Measurements from ENCODE around the gene VPREB3.

Gene VPREB3

DNA sequence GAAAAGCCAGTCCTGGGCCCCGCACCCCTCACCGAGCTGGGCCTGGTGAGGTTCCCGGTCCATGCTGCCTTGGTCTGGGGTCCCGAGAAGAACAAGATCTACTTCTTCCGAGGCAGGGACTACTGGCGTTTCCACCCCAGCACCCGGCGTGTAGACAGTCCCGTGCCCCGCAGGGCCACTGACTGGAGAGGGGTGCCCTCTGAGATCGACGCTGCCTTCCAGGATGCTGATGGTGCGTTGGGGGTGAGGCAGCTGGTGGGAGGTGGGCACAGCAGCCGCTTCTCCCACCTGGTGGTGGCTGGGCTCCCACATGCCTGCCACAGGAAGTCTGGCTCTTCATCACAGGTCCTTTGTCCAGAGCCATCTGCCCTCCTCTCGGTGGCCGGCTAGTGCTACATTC is 28.0 kb upstream of the VPREB3 start:
- no peak for DNase-seq

DNA sequence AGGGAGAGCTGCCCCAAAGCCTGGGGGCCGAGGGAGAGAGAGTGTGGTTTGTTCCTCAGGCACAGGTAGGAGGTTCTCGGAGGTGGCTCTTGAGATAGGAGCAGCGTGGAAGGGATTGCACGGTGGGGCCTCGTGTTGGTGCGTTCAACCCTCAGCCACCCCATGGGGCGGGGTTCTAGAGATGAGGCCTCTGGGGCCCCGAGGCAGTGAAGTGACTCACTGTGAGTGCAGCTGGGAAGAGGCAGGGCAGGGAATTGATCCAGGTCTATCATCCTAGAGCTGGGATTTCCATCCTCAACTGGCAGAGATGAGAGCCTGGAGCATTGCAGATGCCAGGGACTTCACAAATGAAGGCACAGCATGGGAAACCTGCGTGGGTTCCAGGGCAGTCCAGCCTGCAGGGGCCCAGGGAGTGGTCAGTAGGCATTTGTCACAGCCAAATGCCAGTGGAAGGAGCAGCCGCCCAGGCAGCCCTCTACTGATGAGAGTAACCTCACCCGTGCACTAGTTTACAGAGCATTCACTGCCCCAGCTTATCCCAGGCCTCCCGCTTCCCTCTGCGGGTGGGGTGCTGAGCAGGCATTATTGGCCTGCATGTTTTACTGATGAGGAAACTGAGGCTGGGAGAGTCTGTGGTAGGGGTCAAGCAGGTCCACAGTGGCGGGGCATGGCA is 27.4 kb upstream of the VPREB3 start:
- DNase-seq: no peak

DNA sequence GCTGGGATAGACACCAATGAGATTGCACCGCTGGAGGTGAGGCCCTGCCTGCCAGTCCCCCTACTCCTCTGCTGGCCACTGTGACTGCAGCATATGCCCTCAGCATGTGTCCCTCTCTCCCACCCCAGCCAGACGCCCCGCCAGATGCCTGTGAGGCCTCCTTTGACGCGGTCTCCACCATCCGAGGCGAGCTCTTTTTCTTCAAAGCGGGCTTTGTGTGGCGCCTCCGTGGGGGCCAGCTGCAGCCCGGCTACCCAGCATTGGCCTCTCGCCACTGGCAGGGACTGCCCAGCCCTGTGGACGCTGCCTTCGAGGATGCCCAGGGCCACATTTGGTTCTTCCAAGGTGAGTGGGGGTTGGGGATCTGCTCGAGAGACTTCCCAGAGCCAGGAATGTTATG is 26.8 kb upstream of the VPREB3 start:
- DNase-seq: no peak

DNA sequence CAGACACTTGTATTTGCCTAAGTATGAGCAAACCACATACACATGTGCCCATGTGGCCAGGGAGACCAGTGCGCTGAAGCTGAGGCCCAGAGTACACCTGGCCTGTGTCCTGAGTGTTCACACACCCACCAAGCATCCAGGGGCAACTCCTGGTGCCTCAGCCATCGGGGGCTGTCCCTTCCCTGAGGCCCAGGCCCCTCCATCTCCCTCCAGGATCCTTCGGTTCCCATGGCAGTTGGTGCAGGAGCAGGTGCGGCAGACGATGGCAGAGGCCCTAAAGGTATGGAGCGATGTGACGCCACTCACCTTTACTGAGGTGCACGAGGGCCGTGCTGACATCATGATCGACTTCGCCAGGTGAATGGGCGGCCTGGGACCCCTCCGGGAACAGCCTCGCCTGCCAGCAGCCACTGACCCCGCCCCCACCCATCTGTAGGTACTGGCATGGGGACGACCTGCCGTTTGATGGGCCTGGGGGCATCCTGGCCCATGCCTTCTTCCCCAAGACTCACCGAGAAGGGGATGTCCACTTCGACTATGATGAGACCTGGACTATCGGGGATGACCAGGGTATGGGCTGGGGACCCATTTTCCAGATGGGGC is 26.0 kb upstream of the VPREB3 start:
- no peak for DNase-seq

DNA sequence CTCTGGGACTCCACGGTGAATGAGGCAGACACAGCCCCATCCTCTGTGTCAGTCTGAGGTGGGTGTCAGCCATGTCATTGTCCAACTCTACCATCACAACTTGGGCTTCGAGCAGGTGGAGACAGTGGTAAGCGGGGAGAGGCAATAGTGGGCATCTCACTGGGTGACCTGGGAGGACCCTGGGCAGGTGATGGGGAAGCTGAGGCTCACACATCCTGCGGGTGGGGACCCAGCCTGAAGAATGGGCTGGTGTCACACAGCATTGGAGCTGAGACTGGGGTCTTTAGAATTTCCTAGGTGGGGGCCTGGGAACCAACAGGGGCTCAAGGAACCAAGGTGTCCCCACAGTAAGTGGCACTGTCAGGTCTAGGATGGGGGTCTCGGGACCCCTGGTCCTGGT is 25.5 kb upstream of the VPREB3 start:
- no peak for DNase-seq

DNA sequence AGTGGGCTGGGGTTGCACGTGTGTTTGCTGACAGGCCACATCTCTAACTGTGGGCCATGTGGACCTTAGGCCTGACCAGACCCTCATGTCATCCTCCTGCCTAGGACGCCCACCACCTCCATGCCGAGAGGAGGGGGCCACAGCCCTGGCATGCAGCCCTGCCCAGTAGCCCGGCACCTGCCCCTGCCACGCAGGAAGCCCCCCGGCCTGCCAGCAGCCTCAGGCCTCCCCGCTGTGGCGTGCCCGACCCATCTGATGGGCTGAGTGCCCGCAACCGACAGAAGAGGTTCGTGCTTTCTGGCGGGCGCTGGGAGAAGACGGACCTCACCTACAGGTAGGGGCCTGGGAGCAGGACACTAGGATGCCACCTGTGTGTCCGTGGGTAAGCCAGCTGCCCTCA is 24.9 kb upstream of the VPREB3 start:
- no peak for DNase-seq

DNA sequence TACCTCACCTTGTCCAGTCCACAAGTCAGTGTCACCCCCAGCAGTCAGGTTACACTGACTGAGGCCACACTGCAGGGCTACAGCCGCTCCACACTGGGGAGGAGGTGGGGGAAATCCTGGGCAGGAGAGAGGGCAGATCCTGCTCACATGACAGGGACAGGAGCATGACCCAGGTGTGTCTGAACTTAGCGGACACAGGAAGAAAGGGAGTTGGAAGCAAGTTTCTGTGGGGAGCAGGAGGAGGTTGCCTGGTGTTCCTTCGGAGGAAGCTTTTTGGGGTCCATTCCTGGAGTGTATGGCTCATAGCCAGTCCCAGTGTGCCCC is 24.3 kb upstream of the VPREB3 start:
- DNase-seq: no peak

DNA sequence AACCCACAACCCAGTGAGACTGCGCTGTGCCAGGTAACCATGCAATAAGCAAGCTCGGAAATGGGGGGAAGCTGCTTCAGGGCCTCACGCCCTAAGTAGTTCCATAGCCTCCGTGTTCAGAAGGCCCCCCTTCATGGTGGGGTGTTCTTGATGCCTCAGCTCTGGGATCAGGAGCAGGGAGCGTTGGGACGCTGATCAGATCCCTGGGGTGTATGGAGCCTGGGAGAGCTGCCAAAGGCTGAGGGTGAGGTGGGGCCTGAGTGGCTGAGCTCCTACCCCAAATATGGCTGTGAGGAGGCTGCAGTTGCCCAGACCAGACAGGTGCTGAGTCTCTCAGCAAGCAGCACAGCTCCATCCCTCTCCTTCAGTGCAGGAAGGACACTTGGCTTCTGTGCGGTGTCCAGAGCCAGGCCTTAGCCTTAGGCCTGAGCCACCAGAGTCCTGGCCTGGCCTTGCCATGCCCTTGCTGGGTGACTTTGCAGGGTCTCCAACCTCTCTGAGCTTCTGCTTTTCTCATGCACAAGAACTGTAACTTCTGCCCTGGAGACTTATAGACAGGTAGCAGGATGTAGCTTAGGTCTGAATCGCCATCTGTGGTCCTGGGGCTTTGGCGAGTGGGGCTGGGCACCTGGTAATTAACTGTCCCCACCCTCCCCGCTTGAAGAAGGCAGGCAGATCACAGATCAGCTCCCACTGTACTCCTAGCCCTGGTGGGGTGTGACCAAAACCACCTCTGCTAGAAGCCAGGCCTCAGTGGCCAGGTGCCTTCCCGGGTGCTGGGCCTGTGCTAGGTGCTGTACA is 23.8 kb upstream of the VPREB3 start:
- no peak for DNase-seq

DNA sequence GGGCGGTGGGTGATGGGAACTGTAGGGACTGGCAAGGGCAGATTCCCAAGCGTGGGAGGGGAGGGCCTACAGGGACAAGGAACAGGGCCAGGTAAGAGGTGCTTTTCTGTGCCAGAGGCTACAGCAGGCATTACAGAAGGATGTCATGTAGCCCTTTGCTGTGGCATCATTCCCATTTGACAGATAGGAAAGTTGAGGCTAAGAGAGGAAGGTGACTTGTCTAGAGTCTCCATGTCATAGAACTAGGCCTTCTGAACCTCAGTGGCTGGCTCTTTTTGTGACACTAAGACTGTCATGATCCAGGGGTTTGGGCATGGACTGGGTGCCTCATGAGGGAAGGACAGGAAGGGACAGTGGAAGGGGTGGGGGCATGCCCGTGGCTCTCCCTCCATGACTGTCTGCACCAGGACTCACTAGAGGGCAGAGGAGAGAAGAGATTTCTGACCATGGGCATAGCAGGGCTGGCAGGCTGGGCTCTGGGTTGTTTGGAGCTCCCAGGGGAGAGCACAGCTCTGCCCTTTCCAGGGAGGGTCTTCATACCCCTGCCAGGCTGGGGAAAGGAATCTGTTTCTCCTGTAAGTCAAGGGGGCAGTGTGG is 21.7 kb upstream of the VPREB3 start:
- no peak for DNase-seq

DNA sequence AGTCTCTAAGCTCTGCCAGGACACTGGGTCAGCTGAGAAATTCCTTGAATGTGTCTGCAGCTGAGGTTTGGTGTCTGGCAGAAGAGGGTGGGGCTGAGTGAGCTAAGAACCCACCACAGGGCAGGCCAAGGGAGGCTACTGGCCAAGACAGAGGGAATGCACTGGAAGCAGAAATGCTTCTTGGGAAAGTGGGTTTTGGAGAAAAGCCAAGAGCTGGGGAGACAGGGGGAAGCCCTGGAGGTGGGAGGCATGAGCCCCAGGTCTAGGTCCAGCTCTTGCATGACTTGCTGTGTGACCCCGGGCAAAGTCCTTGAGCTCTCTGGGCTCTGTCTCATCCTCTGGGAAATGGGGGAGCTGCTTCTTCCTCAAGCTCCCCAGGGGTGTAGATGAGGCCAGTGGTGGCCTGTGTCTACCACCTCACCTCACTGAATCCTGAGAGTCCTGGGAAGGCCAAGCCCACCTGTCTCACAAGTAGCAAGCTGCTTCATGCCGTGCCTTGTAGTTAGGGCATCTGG is 20.8 kb upstream of the VPREB3 start:
- no peak for DNase-seq

DNA sequence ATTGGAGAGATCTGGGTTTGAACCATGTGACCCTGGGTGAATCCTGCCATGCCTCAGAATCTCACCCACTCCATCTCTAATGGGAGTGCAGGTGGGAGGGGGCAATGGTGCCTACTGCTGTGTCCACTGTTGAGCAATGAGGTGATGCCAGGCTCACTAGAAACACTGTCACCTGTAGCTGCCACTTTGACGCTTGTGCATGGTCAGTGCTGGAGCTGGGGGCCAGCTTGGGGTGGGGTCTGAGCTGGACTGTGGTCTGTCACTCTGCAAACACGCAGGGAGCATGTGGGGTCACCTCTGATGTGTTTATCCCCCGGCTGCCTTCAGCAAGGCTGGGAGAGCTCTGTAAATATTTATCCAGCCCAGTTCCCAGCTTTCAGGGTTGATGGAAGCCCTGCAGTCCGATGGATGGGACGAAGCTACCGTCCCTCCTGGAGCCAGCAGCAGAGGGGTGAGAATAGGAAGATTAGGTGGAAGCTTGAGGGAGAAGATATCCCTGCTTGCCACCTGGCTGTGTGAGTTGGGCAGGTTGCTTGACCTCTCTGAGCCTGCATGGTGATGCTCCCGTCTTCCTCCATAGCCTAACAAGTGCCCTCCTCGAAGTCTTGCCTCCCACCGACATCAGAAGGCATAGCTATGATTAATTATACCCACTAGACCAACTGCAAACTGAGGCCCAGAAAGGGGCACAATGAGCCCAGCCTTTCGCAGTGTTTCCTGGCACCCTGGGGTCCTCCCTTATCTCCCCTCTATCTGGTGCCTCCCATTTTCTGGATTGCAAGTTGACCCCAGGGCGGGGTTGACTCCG is 20.1 kb upstream of the VPREB3 start:
- DNase-seq: no peak

DNA sequence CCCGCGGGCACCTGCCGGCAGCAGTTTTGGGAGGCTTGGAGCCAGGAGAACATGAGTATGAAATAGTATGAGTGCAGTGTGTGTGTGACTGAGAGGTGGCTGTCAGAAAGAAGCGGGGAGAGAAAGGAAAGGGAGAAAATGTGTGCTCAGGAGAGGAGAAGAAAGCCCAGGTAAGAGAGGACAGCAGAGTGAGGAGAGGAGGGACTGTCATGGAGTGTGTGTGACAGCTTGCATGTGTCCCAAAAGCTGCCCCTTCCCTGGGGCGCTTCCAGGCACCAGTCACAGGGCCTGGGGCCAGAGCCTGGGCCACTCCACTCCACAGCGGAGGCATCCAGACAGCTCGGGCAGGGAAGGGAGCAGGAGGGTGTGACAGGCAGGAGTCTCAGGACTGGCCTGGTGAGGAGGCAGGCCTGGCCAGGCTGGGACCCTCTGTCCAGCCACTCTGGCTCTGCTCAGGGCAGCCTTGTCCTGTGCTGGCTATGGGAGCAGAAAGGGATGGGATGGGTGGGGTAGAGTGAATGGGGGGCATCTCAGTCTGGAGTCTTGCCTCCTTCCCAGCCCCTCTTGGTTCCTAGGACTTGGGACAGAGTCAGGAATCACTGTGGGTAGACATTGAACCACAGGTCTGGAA is 19.4 kb upstream of the VPREB3 start:
- DNase-seq: no peak

DNA sequence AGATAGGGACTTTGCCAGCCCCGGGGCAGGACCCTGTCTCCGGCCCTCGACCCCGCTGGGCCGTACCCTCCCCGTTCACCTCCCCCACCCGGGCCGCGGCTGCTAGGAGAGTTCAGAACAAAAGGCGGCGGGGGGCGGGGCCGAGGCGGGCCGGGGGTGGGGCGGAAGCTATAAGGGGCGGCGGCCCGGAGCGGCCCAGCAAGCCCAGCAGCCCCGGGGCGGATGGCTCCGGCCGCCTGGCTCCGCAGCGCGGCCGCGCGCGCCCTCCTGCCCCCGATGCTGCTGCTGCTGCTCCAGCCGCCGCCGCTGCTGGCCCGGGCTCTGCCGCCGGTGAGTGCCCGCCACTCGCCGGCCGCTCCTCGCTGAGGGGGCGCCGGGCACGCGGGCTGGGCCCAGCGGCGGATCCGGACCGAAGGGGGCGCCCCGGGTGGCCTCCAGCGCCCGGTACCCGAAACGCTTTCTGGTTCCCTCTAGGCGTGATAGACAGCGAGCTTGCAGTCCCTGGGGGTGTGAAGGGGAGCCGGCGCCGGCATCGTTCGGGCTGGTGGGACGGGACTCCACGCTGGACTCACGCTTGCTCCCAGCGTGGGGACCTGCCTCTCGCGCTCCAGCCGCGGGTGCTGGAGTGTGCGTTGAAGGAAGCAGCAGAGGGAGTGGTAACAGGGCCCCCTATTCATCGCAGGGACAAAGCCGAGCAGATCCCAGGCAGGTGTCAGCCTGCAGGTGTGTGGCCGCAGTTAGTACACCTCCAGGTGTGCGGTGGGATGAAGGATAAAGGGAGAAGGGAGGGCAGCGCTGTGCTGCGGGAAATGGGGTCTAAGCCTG is 18.6 kb upstream of the VPREB3 start, which contains the start of gene MMP11:
Gene MMP11 (plus strand): TSS at position 201 of the 825 bp plus-strand sequence. CDS start 22 bp downstream, at position 223.
- no peak for DNase-seq

DNA sequence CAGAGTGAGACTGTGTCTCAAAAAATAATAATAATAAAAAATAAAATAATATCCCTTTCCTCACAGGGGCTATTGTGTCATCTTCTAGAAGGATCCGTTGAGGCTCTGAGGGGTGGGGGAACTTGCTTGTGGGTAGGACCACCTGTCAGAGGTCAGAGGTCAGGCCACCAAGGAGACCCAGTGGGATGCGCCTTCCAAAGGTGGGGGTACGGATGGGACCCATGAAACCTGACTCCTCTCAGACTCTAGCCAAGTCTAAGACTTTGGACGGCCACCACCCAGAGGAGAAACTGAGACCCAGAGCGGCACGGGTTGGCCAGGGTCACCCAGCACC is 18.1 kb upstream of the VPREB3 start:
- no peak for DNase-seq

DNA sequence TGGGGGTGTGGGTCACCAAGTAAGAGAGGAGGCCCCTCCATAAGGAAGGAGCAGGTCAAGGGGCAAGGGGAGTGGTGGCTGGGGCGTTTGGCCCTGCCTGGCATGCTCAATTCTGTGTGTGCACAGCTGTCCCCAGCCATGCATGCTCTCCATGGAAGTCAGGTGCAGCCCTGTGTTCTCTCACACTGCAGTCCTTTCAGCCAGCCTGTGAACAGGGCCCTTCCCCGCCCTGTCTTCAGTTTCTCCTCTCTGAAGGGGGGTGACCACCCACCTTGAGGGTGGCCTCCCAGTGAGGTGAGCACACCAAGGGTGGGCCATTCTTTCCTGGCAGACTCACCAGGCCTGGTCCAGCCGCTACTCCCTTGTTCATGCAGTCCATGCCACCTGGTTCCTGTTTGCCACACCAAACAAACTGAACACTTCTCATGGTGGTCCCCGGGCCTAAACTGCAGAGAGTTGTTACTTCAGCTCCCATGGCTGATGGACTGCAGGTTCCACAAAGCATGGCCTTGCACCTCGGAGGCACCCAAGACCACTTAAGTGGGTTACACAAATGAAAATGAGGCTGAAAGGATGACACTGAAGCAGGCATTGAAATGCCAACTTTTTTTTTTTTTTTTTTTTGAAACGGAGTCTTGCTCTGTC is 15.2 kb upstream of the VPREB3 start:
- DNase-seq: no peak

DNA sequence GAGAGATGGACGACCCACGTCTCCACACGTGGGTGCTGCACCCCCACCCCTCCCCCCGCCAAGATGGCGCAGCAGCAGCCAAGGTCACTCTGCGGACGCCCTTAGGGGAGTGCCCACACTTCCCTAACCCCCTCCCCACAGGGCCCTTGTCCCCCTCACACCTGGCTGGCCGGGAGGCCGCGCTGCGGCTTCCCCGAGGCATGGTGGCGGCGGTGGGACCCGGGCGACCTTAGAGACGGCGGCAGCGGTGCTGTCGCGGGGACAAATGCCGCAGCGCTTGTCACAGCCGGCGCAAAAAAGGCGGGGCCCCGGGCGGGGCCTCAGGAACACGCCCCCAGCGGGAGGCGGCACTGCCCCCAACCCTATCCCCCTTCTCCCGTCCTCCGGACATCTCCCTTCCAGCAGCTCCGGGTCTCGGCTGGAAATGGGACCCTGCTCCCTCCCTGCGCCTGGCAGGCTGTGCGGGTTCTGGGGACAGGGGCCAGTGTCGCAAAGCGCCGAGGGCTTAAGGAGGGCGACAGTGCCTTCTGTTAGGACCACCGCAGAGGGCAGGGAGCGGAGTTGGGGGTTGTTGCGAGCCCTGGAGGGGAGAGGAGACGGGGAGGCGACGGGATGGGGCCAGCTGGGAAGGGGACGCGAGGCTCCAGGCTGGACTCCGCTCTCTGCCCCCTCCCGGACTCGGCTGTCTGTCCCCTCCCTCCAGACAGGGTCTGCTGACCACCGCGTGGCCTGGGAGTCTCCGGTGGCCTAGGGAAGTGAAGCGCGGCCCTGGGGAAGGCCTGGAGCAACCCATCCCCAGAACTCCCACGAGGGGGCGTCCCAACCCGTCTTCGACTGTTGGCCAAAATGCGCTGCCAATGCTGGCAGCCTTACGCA is 13.7 kb upstream of the VPREB3 start, which contains the start of gene CHCHD10:
Gene CHCHD10 (minus strand): TSS at position 300 of the 876 bp plus-strand sequence. CDS start 98 bp downstream, at position 202.
- no peak for DNase-seq

DNA sequence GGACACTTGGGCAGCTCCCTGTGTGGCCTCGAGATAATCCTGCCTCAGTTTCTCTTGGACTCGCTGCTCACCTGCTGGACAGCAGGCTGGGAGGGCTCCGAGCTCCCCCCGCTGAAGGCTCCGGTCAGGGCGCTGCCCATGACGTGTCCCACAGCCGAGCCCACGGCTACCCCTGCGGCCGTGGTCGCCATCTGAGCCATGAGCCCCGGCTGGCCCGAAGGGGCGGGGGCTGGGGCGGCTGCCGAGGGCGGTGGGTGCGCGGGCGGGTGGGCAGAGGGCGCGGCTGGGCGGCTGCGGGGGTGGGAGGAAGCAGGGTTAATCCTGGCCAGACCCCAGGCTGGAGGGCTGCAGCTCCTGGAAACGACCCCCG is 13.1 kb upstream of the VPREB3 start:
- DNase-seq: no peak

DNA sequence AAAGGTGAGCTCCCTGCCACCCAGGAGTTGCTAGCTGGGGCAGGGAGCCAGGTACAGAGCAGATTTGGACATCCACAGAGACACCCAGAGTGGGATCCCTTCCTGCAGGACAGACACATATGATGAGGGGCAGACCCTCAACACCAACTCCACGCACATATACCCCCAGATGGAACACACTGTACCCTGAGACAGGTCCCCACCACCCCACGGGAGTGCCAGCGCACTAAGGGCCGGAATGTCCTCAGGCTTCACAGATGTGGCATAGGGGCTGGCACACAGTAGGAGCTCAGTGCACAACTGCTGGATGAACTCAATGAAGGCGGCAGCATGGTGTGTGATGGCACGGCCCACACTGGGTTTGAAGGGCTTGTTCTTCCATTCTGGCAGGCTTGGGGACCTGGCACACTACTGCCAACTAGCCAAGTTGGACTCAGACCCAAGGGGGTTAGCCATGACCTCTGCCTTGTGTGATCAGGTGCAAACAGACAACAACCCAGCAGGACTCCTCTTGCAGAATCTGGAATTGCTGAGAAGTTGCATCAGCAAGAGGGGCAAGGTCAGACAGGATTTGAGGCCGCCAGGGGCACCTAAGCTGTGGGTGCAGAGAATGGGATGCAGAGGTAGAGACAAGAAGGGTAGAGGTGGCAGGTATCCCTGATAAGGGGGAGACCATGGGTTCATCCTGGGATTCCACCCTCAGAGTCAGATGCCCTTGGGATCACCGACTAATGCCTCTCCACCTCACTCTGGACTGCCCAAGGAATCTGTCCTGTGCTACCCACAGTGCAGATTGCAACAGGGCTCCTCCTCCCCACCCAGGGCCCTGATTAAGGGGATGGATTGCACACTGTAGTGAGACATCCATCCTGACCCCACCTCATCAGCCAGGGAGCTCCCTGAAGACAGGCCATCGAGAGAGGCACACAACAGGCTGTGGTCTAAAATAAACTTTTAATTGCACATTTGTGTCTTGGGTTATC is 11.0 kb upstream of the VPREB3 start:
- no peak for DNase-seq

DNA sequence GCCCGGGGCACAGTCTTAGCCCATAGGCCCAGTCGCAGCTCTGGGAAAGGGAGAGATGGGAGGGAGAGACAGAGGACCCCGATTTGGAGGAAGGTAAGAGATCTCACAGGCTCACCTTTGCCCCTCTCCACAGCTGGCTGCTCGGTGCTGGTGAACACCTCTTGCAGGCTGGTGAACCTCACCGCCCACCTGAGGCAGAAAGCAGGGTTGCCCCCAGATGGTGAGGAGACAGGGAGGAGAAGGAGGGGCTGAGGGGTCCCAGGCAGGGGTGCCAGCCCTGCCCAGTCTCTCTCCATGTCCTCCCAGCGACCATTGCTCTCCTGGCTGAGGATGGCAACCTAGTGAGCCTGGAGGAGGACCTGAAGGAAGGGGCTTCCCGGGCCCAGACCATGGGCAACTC is 9.7 kb upstream of the VPREB3 start:
- DNase-seq: no peak

All from kidney glomerular epithelial cell (primary cell).